Breast epithelium (tissue), 3 donors: ENCODE measurements around the gene RPS21.

Experiments
- CTCF ChIP-seq, 3 donors: fragments of 450-650 bp; IDR thresholded peaks; one replicate each; pipeline ENCODE4 v1.5.1; 2016 to 2017; ENCODE audit warnings: antibody characterized with exemption in 3 of 3, mild to moderate bottlenecking in 3 of 3, moderate library complexity in 3 of 3
- POLR2A ChIP-seq: fragments of 450-650 bp; IDR thresholded peaks from one replicate; pipeline ENCODE4 v1.6.1; 2016; ENCODE audit warnings: antibody characterized with exemption, mild to moderate bottlenecking, moderate library complexity
- POLR2AphosphoS5 ChIP-seq, 3 donors: sonication (generic); formaldehyde crosslinking; IDR thresholded peaks; one replicate each; pipeline ENCODE4 v1.6.1; 2017; ENCODE audit warnings: antibody characterized with exemption in 3 of 3

DNA sequence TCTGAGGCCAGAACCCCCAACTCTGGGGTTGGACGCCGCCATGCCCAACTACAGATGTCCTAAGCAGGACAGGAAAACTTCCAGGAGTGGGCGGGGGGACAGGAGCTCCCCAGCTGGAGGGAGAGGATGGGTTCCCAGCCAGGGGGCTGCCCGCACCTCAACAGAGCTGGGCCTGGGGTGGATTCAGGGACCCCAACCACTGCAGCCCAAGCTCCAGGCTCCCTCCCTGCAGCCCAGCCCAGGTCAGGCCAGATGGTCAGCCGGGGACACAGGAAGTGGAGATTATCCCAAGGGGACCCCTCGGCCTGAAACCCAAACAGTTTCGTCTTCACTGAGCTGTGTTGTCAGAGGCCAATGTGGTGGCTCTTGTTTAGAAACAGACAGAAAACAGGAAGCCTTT lies 29.2 kb upstream of the RPS21 start:
- TF ChIP-seq CTCF (IDR thresholded peaks at IDR 0.05) (no peak), POLR2AphosphoS5 (IDR thresholded peaks at IDR 0.05) (no peak), POLR2A (no peak)
